CD4-positive, alpha-beta T cell treated with Interleukin-17A for 4 hours (primary cell): Measurements from ENCODE around the gene ZBTB48.
"Not testable (repeated sequence)": the region's sequence is repeated elsewhere in the genome, so short reads cannot be mapped to it uniquely, and the experiment has no call there.

ENCODE experiments used
- DNase-seq: peaks from one replicate; pipeline ENCODE4 v3.0.0-alpha.2; 2020; ENCODE audit warnings: mixed read lengths

The ZBTB48 gene

DNA sequence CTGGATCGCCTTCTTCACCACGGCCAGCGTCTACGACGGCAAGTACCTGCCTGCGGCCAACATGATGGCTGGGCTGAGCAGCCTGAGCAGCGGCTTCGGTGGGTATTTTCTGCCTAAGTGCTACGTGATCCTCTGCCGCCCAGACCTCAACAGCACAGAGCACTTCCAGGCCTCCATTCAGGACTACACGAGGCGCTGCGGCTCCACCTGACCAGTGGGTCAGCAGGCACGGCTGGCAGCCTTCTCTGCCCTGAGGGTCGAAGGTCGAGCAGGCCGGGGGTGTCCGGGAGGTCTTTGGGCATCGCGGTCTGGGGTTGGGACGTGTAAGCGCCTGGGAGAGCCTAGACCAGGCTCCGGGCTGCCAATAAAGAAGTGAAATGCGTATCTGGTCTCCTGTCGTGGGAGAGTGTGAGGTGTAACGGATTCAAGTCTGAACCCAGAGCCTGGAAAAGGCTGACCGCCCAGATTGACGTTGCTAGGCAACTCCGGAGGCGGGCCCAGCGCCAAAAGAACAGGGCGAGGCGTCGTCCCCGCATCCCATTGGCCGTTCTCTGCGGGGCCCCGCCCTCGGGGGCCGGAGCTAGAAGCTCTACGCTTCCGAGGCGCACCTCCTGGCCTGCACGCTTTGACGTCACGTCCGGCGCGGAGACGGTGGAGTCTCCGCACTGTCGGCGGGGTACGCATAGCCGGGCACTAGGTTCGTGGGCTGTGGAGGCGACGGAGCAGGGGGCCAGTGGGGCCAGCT, at the start of gene ZBTB48:
TSS of gene ZBTB48 (plus strand) at position 621 of the 745 bp plus-strand sequence. CDS start 616 bp downstream, outside the sequence.
- peak; percentile 98 for DNase-seq

DNA sequence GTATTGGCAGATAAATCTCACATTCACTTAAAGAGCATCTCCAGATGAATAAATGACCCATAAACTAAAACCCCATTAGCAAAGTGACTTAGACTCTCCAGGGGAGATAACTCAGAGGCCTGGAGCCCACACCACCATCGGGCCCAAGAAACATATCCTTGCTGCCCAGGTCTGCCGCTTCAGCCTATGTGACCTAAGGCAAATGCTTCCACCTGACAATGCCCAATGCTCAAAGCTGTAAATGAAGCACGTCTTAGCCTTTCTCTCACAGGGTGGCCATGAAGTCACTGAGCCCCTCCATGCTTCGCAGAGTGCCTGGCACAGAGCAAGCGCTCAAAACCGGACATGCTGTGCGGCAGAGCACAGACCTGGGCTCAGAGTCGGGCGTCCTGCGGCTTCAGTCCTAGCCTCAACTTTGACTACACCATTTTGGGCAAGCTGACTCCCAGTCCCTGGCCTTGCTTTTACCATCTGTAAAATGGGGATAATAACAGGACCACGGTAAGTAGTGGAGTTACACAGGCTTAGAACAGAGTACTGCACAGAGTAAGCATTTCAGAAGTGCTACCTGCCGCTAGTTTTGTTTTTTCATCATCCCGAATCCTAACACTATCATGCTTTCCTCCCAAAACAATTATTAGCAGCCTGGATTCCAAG, 49.2 kb upstream of the ZBTB48 start:
- no peak for DNase-seq

DNA sequence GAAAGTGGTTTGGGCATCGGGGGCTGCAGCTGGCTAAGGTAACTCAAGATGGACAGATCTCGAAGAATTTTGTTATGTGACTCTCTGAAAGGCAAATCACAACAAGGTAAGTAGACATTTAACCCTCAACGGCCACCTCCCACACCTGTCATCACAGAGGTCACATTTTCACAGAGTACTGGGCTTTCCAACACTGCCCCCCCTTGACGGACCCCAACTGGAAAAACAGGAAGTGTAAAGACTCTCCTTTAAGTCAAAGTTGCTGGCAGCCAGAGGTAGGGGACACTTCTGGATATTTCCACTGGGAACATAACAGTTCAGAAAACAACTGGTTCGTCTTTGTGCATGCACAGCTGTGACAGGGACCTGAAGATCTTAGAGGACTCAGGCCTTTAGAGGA, 47.8 kb upstream of the ZBTB48 start:
- DNase-seq, result no peak

DNA sequence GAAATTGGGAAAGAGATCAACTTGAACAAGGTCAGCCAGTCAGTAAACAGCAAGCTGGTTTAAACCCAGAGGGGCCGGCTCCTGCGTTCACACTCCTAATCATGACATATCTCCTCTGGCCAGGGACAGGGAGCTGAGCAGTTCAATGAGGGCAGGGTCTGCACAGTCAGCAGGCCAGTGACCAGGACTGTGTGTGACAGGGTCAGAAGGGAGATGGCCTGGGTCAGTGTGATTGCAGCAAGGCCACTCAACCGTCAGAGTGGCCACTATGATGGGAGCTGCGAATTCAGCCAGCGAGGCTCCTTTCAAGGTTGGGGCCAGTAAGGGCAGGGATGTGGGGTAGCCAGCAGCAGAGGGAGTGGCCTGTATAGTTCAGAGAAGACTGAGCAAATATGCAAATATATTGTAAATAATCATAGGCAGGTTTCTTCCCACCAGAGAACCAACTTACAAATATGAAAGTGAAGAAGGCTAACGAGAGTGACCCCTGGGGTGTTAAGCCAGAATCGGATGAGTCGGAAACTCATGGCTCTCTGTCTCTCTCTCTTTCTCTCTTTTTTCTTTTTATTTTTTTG, 45.5 kb upstream of the ZBTB48 start:
- DNase-seq, result no peak

DNA sequence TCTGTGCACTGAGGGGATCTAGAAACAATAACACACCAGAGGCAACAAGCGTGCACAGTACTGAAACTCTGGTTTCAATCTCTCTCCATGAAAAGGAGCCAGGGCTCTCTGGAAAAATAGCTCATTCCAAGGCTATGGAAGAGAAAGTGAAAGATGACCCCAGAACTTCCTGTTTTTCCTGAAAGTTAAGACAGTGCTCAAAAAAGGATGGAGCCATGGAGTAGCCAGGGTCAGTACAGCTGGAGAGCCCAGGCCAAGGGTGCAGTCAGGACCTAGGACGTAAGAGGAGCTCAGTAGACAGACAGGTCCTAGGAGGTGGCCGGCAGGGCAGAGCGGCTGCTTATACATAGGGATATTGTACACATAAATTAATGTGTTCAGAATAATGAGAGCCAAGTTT, 44.6 kb upstream of the ZBTB48 start:
- no peak for DNase-seq

DNA sequence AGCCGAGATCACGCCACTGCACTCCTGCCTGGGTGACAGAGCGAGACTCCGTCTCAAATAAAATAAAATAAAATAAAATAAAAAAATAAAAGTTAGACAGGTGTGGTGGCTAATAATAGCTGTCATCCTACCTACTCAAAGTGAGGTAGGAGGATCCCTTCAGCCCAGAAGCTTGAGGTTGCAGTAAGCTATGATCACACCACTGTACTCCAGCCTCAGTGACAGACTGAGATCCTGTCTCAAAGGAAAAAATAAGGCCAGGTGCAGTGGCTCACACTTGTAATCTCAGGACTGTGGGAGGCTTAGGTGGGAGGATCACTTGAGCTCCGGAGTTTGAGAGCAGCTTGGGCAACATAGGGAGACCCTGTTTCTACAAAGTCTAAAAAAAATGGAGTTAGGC, 43.5 kb upstream of the ZBTB48 start:
- no peak for DNase-seq

DNA sequence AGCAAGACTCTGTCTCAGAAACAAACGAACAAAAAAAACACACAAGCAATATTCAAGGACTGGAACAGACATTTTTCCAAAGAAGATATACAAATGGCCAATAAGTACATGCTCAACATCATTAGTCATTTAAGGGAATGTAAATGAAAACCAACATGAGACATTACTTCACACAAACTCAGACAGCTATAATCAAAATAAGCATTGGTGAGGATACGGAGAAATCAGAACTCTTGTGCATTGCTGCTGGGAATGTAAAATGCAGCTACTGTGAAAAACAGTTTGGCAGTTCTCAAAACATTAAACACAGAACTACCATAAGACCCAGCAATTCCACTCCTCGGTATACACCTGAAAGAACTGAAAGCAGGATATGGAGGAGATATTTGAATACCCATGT, 40.8 kb upstream of the ZBTB48 start:
- no peak for DNase-seq

DNA sequence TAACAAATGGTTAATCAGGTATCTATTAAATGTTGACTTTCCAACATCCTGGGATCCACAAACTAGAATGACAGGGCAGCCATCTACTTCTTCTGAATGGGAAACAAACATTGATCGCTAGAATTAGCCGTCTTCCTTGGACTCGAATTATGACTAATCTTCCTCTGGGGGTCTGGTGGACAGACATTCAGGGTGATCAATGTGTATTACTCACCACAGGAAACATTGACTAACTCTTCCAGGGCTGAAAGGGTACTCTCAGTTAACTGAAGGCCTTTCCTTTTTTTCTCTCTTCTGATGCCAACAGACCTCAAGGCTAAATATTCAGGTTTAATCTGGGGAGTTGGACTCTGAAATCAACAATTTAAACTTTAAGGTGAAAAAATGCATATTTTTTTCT, 35.0 kb upstream of the ZBTB48 start:
- no peak for DNase-seq

DNA sequence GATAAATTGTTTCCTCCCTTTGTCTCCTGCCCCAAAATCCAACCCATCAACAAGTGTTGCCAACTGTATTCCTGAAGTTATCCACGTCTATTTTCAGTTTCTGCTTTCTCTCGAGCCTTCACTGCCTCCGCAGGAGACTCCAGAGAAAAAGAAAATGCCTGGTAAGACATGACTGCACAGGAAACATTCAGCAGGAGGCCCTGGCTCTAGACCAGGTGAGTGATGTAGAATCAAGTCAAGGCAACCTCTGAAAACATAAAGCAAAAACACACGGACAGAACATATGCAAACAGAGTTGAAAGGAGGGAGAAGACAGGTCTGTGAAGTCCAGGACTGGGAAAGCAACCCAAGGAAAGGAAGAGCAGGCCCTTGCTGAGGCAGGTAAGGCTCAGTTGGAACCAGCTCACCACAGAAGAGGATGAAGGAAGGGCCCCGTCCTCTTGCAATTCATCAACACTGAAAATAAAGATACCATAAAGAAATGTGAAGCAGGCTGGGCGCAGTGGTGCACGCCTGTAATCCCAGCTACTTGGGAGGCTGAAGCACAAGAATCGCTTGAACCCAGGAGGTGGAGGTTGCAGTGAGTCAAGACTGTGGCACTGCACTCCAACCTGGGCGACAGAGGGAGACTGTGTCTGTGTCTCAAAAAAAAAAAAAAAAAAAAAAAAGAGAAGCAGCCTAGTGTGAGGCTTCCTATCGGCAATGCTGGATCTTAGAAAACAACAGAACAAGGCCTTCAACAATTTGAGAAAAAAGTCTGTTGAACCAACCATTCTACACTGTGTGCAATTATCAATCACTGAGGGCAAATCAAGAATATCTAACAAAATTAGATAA, 34.3 kb upstream of the ZBTB48 start:
- peak; percentile 49 for DNase-seq

DNA sequence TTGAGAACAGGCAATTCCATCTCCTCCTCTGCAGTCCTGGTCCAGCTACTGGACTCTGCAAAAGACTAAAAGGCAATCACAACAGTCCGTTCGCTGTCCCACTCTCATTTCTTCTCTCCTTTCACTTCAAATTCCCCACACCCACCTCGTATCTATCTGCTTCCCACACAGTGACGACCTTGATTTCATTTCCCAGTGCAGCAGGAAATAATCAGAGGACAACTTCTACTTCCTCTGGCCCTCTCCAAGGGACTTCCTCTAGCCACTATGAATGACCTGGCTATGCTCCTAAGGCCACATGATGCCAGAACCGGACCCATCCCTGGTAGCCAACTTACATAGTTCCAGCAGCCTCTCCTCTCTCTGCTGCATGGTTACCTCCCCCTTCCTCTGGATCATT, 33.5 kb upstream of the ZBTB48 start:
- DNase-seq, result no peak

DNA sequence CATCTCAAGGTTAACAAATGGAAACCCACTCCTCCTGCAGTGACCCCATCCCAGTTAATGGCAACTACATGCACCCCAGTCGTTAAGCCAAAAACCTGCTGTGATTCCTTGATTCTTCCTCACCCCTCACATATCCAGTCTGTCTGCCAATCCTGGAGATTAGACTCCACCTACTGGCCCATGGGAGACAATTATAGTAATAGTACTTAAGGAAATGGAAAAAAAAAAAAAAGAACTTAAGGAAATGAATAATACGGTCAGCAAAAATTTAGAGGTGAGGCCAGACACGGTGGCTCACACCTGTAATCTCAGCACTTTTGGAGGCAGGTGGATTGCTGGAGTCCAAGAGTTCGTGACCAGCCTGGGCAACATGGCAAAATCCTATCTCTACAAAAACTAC, 32.5 kb upstream of the ZBTB48 start:
- no peak for DNase-seq

DNA sequence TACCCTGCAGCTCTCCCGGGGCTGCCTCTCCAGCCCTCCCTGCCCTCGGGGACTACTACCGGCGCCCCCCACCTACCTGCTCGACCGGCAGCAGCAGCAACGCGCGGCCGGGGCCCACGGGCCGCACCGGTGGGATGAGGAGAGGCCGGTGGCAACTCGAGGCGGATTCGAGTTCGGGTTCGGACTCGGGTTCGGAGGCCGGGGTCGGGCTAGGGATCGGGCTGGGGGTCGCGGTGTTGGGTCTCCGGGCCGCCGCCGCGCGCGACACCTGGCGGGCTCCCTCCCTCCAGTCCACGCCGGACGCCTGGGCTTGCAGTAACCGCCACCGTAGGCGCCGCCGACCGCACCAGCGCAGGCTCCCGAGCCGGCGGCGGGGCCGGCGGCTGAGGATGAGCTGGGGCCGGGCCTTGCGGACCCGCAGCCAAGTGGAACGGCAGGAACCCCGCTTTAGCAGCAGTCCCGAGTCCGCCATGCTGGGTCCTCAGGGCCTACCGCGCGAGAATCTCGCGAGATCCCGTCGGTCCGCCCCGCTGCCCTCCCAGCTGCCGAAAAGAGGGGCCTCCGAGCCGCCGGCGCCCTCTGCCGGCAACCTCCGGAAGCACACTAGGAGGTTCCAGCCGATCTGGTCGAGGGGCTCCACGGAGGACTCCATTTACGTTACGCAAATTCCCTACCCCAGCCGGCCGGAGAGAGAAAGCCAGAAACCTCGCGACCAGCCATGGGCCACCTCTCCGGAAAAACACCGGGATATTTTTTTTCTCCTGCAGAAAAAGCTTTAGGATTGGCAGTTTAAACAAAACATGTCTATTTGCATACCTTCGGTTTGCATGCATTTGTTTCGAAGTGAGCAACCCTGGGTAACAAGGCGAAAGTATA, 25.5 kb upstream of the ZBTB48 start, which contains the start of gene NOL9:
TSS of gene NOL9 (minus strand) at position 483 of the 876 bp plus-strand sequence. CDS start at position 472, 11 bp downstream.
- peak; percentile 95 for DNase-seq

DNA sequence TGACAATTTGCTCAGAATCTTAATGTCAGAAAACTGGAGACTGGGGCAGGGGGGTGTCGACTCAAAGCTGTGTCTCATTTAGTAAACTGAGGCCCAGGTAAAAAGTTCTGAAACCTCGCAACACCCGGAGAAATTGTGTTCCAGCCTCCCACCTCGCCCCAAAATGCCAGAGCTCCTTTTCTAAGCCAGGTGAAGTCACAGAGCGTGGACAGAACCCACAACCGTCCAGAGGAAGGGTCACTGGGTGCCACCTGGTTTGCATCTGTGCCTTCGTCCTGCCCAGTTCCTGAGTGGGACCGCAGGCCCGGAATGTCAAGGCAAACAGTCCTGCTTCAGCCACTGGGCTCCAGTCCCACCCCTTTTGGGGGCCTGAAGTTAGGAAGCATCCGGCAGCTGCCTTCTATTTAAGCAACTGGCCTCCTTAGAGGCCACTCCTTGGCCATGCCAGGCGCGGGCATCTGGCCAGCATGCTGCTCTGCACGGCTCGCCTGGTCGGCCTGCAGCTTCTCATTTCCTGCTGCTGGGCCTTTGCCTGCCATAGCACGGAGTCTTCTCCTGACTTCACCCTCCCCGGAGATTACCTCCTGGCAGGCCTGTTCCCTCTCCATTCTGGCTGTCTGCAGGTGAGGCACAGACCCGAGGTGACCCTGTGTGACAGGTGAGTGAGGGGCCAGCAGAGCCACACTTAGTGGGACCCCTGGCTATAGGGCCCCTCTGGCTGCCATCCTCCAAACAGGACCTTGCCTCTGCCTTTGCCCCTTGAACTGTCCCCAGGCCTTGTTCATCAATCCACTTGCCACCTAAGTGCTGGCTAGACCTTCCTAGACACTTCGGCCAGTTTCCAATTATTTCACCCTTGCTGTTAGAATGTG, 24.7 kb upstream of the ZBTB48 start, which contains the start of gene TAS1R1:
TSS of gene TAS1R1 (plus strand) at position 401 of the 872 bp plus-strand sequence. CDS start at position 468, 67 bp downstream.
- DNase-seq, result peak; percentile 6

DNA sequence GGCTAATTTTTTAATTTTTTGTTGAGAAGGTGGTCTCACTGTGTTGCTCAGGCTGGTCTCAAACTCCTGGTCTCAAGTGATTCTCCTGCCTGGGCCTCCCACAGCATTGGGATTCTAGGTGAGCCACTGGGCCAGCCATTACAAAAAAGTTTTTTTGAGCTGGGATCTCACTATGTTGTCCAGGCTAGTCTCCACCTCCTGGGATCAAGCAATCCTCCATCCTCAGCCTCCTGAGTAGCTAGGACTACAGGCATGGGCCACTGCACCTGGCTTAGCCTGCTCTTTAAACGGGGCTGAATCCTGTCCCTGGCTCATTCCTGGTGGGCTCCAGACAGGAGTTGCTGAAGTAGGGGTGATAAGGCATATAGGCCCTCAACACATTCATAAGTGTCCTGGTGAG, 22.2 kb upstream of the ZBTB48 start:
- DNase-seq, result no peak

DNA sequence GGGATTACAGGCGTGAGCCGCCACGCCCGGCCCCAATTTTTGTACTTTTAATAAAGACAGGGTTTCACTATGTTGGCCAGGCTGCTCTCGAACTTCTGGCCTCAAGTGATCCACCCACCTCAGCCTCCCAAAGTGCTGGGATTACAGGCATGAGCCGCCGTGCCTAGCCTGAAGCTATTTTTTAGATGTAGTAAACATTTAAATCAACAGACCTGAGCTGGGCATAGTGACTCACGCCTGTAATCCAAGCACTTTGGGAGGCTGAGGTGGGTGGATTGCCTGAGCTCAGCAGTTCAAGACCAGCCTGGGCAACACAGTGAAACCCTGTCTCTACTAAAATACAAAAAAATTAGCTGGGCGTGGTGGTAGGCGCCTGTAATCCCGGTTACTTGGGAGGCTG, 20.6 kb upstream of the ZBTB48 start:
- not testable (repeated sequence) for DNase-seq

DNA sequence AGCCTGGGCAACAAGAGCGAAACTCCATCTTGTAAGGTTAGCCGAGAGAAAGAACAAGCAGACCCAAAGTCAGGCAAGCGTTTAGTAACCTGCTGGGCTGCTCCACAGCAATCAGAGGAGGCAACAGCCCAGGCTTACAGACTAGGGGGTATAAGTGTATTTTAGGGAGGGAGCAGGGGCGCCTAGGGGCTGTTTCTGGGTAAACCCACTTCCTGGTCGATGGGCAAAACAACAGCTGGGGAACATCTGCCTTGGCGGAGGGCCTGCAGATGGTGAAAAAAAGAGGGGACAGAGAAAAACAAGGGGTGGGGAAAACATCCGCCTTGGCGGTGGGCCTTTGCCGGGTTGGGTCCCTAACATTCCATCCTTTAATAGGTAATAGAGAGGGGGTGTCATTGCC, 19.5 kb upstream of the ZBTB48 start:
- DNase-seq, result no peak

DNA sequence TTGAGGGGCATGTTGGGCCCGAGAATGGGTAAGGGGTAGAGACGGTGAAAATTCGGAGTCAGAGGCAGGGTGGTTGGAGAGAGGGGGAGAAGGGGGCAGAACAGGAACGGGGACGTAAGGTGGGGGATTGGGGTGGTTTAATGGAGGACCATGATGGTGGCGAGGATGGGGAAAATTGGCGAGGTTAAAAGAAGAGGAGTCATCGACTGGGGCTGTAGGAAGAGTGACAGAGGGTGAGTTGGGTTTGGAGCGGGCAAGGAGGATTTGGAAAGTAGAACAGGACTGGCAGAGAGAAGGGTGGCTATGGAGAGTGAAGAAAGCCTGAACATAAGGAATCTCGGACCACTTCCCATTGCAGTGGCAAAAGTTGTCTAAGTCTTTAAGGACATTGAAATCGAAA, 10.8 kb upstream of the ZBTB48 start:
- no peak for DNase-seq

DNA sequence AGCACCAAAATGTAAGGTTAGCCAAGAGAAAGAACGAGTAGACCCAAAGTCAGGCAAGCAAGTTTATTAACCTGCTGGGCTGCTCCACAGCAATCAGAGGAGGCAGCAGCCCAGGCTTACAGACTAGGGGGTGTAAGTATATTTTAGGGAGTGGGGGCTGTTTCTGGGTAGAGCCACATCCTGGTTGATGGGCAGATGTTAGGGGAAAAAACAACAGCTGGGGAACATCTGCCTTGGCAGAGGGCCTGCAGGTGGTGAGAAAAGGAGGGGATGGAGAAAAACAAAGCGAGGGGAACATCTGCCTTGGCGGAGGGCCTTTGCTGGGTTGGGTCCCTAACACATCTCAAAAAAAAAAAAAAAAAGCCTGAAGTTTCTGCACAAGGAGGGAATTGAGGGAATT, 9.7 kb upstream of the ZBTB48 start:
- no peak for DNase-seq

DNA sequence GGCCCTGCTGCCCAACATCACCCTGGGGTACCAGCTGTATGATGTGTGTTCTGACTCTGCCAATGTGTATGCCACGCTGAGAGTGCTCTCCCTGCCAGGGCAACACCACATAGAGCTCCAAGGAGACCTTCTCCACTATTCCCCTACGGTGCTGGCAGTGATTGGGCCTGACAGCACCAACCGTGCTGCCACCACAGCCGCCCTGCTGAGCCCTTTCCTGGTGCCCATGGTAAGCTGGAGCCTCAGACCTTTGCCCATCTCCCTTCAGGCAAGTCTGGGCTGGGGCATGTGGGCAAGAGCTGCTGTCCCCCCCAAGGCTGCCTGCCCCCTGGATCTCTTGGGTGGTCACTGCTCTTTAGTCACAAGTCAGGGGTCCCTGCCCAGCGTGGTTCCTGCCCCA, 8.8 kb upstream of the ZBTB48 start:
- no peak for DNase-seq

DNA sequence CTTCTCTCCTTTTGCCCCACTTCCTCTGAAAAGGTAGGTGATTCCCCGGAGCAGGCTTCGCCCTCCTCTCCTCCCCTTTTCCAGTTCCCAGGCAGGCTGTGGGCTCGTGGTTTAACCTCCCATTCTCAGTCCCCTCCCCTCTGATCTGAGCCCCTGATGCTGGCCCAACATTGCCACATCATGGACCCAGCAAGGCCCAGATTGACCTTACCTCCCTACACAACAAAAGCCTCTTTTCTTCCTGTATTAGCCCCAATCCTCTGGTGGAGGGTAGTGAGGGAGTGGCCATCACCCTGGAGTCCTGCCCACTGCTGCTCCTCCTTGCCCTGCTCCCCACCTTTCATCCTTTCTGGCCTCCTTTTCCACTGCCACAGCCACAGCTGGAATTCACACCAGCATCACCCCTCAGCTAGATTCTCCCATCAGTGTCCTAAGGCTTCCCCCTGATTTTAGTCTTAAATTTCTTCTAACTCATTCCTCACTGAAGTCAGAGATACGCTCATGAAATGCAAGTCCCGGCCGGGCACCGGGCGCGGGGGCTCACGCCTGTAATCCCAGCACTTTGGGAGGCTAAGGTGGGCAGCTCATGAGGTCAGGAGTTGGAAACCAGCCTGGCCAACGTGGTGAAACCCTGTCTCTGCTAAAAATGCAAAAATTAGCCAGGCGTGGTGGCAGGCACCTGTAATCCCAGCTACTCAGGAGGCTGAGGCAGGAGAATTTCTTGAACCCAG, 7.0 kb upstream of the ZBTB48 start:
- DNase-seq, result no peak
